Measurements from ENCODE around the gene DPY19L2.
"Not testable (repeated sequence)": the region's sequence is repeated elsewhere in the genome, so short reads cannot be mapped to it uniquely, and the experiment has no call there.

DPY19L2 gene

DNA sequence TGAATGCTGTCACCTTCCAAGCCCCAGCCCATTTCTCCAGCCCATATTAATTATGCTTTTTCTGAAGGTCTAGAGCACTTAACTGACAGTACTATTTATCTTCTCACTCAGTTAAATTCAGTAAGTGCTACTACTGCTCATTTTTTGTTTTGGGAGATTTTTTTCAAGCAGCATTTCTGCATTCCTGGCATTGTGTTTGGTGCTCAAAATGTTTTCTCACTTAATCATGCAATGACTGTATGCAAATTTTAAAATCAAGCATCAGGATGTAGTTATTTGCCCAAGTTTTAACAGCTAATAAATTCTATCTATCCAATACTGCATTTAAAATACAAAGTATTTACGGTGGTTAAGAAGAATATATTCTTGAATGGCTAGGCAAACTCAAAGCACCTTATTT lies 1.6 kb upstream of the DPY19L2 start:
- not testable (repeated sequence) for H3K4me3 ChIP-seq (ENCODE audit: low read length, poor library complexity, severe bottlenecking); H3K9me2 ChIP-seq (replicated peaks; ENCODE audit: low read depth, low read length); H3K9ac ChIP-seq (ENCODE audit: low read depth, low read length, poor library complexity, severe bottlenecking); H3K27me3 ChIP-seq (ENCODE audit: insufficient read depth, low read length, poor library complexity, severe bottlenecking); H3F3A ChIP-seq (ENCODE audit: low read depth); H2AFZ ChIP-seq (ENCODE audit: low read length); H3K9me3 ChIP-seq (ENCODE audit: insufficient read depth, low read depth, low read length); H4K20me1 ChIP-seq (ENCODE audit: insufficient read depth, low read length, poor library complexity, severe bottlenecking); H3K36me3 ChIP-seq (ENCODE audit: insufficient read depth, low read length); H3K4me1 ChIP-seq (ENCODE audit: insufficient read depth, low read length, poor library complexity, severe bottlenecking); H3K4me2 ChIP-seq (ENCODE audit: low read depth, low read length, poor library complexity, severe bottlenecking)
- peaks cover 11% of the 10 kb centered on the region; the same call in 1 of the 2 replicates for H3K79me2 ChIP-seq (ENCODE audit: insufficient read depth, low read length)

DNA sequence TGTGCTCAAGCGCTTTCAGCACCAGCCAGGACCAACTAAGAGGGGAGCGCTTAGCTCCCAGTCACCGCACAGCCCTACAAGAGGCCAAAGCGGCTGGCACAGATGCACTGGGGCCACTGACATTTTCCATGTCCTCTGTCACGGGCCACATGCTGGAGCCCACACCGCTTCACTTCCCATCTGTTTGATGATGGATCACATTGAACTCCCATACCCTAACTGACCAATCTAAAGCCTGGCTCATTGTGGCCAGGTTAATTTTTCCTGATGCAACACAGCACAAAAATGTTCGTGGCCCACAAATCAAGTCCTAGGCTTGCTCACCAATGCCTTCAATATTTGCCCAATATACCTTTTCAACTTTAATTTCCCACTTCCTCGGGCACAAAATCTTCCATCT lies 1.1 kb upstream of the DPY19L2 start:
- Histone ChIP-seq H3K79me2 (ENCODE audit: insufficient read depth, low read length) (peaks cover 11% of the 10 kb centered on the region; the same call in 1 of the 2 replicates), H3K4me3 (ENCODE audit: low read length, poor library complexity, severe bottlenecking) (peak overlapping the region; percentile 74), H3K4me2 (ENCODE audit: low read depth, low read length, poor library complexity, severe bottlenecking) (peak overlapping the region; percentile 65)
- not testable (repeated sequence) for H4K20me1 ChIP-seq (ENCODE audit: insufficient read depth, low read length, poor library complexity, severe bottlenecking); H3K9me2 ChIP-seq (replicated peaks; ENCODE audit: low read depth, low read length); H3K4me1 ChIP-seq (ENCODE audit: insufficient read depth, low read length, poor library complexity, severe bottlenecking); H3K36me3 ChIP-seq (ENCODE audit: insufficient read depth, low read length); H3K27me3 ChIP-seq (ENCODE audit: insufficient read depth, low read length, poor library complexity, severe bottlenecking); H2AFZ ChIP-seq (ENCODE audit: low read length); H3K9ac ChIP-seq (ENCODE audit: low read depth, low read length, poor library complexity, severe bottlenecking); H3F3A ChIP-seq (ENCODE audit: low read depth); H3K9me3 ChIP-seq (ENCODE audit: insufficient read depth, low read depth, low read length)

DNA sequence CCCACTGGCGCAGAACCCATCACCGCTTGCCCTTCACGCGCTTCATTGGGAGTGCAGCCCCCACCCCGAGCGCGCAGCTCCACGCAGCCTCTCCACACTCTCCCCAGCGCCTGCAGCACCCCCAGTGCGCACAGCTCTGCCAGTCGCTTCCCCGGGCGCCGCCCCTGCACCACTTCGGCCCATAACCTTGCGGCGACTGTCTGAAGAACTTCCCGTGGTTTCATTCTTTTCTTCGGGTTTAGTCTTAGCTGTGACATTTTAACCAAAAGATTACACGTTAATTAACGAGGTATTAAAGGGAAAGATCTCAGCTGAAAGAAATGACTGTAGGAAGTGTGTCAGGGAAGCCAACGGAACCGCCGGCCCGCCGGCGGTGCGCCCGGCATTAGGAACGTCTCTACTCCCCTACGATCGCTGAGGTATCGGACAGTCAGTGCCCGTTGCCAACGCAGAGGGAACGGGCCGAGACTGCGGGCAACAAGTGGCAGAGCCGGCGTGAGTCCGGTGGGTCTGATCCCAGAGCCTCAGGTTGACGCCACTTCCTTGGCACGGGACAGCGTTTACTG lies 590 bp upstream of the DPY19L2 start:
- H3K9ac ChIP-seq (ENCODE audit: low read depth, low read length, poor library complexity, severe bottlenecking) = peak overlapping the region; percentile 79

DNA sequence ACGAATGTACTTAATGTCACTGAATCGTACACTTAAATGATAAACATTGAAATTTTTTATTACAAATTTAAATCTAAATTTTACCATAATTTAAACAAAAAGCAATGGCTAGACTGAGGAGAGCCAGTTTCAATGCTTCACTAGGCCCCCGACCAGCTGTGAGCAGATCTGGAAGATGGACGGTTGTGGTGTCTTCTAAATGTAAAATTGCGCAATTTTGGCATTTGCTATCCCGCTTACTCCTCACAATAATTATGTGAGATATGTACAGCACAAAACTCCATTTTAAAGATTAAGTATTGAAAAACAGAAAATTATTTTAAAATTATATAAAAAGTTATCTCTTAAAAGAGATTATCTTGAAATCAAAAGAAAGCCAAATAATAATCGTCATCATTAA lies 5.3 kb downstream of the DPY19L2 start:
- not testable (repeated sequence) for H3F3A ChIP-seq (ENCODE audit: low read depth); H3K79me2 ChIP-seq (ENCODE audit: insufficient read depth, low read length); H3K9ac ChIP-seq (ENCODE audit: low read depth, low read length, poor library complexity, severe bottlenecking); H2AFZ ChIP-seq (ENCODE audit: low read length); H3K9me3 ChIP-seq (ENCODE audit: insufficient read depth, low read depth, low read length); H3K27me3 ChIP-seq (ENCODE audit: insufficient read depth, low read length, poor library complexity, severe bottlenecking); H3K4me3 ChIP-seq (ENCODE audit: low read length, poor library complexity, severe bottlenecking); H3K36me3 ChIP-seq (ENCODE audit: insufficient read depth, low read length); H3K9me2 ChIP-seq (replicated peaks; ENCODE audit: low read depth, low read length); H3K4me1 ChIP-seq (ENCODE audit: insufficient read depth, low read length, poor library complexity, severe bottlenecking); H4K20me1 ChIP-seq (ENCODE audit: insufficient read depth, low read length, poor library complexity, severe bottlenecking); H3K4me2 ChIP-seq (ENCODE audit: low read depth, low read length, poor library complexity, severe bottlenecking)

More for the DNA sequence above, 590 bp upstream of the DPY19L2 start:
- Histone ChIP-seq H3K4me3 (ENCODE audit: low read length, poor library complexity, severe bottlenecking) (peak overlapping the region; percentile 74), H3K79me2 (ENCODE audit: insufficient read depth, low read length) (peaks cover 11% of the 10 kb centered on the region; the same call in 1 of the 2 replicates), H3K4me2 (ENCODE audit: low read depth, low read length, poor library complexity, severe bottlenecking) (peak overlapping the region; percentile 65), H2AFZ (ENCODE audit: low read length) (peak overlapping the region; percentile 95)
- H3K4me1 ChIP-seq (ENCODE audit: insufficient read depth, low read length, poor library complexity, severe bottlenecking); H3K27me3 ChIP-seq (ENCODE audit: insufficient read depth, low read length, poor library complexity, severe bottlenecking); H3F3A ChIP-seq (ENCODE audit: low read depth); H3K9me2 ChIP-seq (replicated peaks; ENCODE audit: low read depth, low read length); H4K20me1 ChIP-seq (ENCODE audit: insufficient read depth, low read length, poor library complexity, severe bottlenecking); H3K36me3 ChIP-seq (ENCODE audit: insufficient read depth, low read length); H3K9me3 ChIP-seq (ENCODE audit: insufficient read depth, low read depth, low read length): not testable (repeated sequence)

DNA sequence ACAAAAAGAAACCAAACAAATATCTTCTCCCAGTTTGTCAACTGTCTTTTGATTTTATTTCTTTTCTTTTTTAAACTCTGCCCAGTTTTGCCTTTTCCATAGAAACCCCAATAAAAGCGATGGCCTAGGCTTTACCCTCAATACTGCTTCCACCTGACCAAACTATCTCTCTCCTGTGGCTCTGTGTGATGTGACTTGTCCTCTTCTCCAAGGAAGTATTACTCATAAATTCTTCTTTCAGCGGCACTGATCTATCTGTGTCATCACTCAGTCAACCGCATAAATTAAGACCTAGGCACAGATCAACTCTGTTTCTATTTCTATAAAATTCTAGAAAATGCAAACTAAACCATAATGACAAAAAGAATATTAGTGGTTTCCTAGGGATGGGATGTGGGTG lies 9.8 kb downstream of the DPY19L2 start:
- H2AFZ ChIP-seq (ENCODE audit: low read length); H3K9me2 ChIP-seq (replicated peaks; ENCODE audit: low read depth, low read length); H3K36me3 ChIP-seq (ENCODE audit: insufficient read depth, low read length); H3K9ac ChIP-seq (ENCODE audit: low read depth, low read length, poor library complexity, severe bottlenecking); H3K27me3 ChIP-seq (ENCODE audit: insufficient read depth, low read length, poor library complexity, severe bottlenecking); H3K4me1 ChIP-seq (ENCODE audit: insufficient read depth, low read length, poor library complexity, severe bottlenecking); H3F3A ChIP-seq (ENCODE audit: low read depth); H3K4me3 ChIP-seq (ENCODE audit: low read length, poor library complexity, severe bottlenecking); H3K4me2 ChIP-seq (ENCODE audit: low read depth, low read length, poor library complexity, severe bottlenecking); H3K79me2 ChIP-seq (ENCODE audit: insufficient read depth, low read length); H3K9me3 ChIP-seq (ENCODE audit: insufficient read depth, low read depth, low read length); H4K20me1 ChIP-seq (ENCODE audit: insufficient read depth, low read length, poor library complexity, severe bottlenecking): not testable (repeated sequence)

DNA sequence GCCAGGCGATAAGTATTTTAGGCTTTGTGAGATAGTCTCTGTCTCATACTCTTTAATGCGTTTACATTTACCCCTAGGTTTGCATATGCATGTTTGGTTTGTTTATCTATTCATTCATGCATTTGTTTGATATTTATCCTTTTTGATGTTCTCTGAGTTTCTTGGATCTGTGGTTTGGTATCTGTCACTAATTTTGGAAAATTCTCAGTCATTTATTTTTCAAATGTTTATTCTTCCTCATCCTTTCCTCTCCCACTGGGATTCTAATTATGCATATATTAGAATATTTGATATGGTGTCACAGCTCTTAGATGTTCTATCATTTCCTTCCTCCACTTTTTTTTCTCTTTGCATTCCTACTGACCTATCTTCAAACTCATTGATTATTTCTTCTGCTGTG lies 11.9 kb downstream of the DPY19L2 start:
- H3K36me3 ChIP-seq (ENCODE audit: insufficient read depth, low read length); H3F3A ChIP-seq (ENCODE audit: low read depth); H2AFZ ChIP-seq (ENCODE audit: low read length); H3K27me3 ChIP-seq (ENCODE audit: insufficient read depth, low read length, poor library complexity, severe bottlenecking); H3K4me1 ChIP-seq (ENCODE audit: insufficient read depth, low read length, poor library complexity, severe bottlenecking); H3K9me3 ChIP-seq (ENCODE audit: insufficient read depth, low read depth, low read length); H3K9ac ChIP-seq (ENCODE audit: low read depth, low read length, poor library complexity, severe bottlenecking); H3K4me2 ChIP-seq (ENCODE audit: low read depth, low read length, poor library complexity, severe bottlenecking); H4K20me1 ChIP-seq (ENCODE audit: insufficient read depth, low read length, poor library complexity, severe bottlenecking); H3K79me2 ChIP-seq (ENCODE audit: insufficient read depth, low read length); H3K9me2 ChIP-seq (replicated peaks; ENCODE audit: low read depth, low read length); H3K4me3 ChIP-seq (ENCODE audit: low read length, poor library complexity, severe bottlenecking): not testable (repeated sequence)

DNA sequence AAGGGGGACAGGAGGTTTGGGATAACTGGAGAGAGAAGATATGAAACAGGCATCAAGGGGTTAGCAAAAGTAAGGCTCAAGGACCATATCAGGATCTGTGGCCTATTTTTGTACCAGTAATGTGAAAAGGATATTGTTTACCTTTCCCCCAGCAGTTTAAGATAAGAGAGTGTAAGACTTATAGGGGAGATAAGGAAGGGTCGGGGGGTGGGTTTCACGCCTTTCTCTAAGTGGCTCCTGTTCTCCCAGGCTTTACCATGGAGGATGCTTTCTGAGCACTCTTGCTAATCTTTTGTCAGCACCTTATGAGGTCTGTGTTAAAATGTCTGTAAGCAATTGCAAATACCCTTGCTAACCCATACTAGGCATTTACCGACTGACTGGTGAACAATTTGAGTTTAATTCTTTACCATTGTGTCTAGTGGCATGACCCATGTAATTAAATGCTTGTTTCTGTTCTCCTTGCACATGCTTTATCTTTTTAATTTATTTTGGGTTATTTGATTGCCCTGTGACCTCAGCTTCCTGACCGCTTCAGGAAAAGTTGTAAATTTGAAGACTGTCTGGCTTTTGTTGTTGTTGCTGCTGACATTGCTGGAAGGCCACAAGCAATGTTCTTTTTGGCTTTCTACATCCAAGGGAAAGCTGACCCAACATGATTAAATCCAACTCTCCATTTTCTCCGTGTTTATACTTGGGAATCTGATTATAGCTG lies 12.6 kb downstream of the DPY19L2 start:
- not testable (repeated sequence) for H3K27me3 ChIP-seq (ENCODE audit: insufficient read depth, low read length, poor library complexity, severe bottlenecking); H4K20me1 ChIP-seq (ENCODE audit: insufficient read depth, low read length, poor library complexity, severe bottlenecking); H3K36me3 ChIP-seq (ENCODE audit: insufficient read depth, low read length); H2AFZ ChIP-seq (ENCODE audit: low read length); H3K79me2 ChIP-seq (ENCODE audit: insufficient read depth, low read length); H3K4me1 ChIP-seq (ENCODE audit: insufficient read depth, low read length, poor library complexity, severe bottlenecking); H3F3A ChIP-seq (ENCODE audit: low read depth); H3K4me2 ChIP-seq (ENCODE audit: low read depth, low read length, poor library complexity, severe bottlenecking); H3K9ac ChIP-seq (ENCODE audit: low read depth, low read length, poor library complexity, severe bottlenecking); H3K9me3 ChIP-seq (ENCODE audit: insufficient read depth, low read depth, low read length); H3K4me3 ChIP-seq (ENCODE audit: low read length, poor library complexity, severe bottlenecking); H3K9me2 ChIP-seq (replicated peaks; ENCODE audit: low read depth, low read length)

Data from Loucy (cell line).